Right atrium auricular region (tissue), 2 donors: ENCODE measurements around the gene KRT73. TPM values are rescaled to one million over a fixed set of nuclear protein-coding genes. Genes with fewer than 3 reads are reported as not detected.

Experiments
- DNase-seq: peaks from one replicate; pipeline ENCODE4 v3.0.0-alpha.2; 2019; ENCODE audit warnings: low spot score
- H3K27ac ChIP-seq, 2 donors: fragments of 200-600 bp; sonication (generic); 1 replicate in 1 of 2; 2 replicates in 1 of 2; pipeline ENCODE4 v1.5.1; 2016 to 2019
- H3K27me3 ChIP-seq, 2 donors: fragments of 200-600 bp; sonication (generic); one replicate each; pipeline versions ENCODE4 v1.5.1 to v1.6.0; 2017 to 2019
- H3K36me3 ChIP-seq: fragments of 200-600 bp; sonication (generic); one replicate; pipeline ENCODE4 v1.5.1; 2016
- H3K4me1 ChIP-seq, 2 donors: fragments of 200-600 bp; sonication (generic); one replicate each; pipeline versions ENCODE4 v1.5.1 to v1.6.0; 2017 to 2019
- H3K4me3 ChIP-seq, 2 donors: fragments of 200-600 bp; sonication (generic); 1 replicate in 1 of 2; 2 replicates in 1 of 2; pipeline ENCODE4 v1.5.1; 2017 to 2019; ENCODE audit warnings: mild to moderate bottlenecking in 1 of 2, moderate library complexity in 1 of 2
- H3K9me3 ChIP-seq, 2 donors: fragments of 200-600 bp; sonication (generic); one replicate each; pipeline ENCODE4 v1.5.1; 2019
- total RNA-seq, 2 donors: library from RNA; depleted of rRNA; stranded (reverse); fragments of >200 nt; gene quantifications; one replicate each; pipeline ENCODE4 v1.1.0, GENCODE V29; 2016
- TF ChIP-seq, protein P1 (sequence below), 2 donors: fragments of 200-600 bp; sonication (generic); IDR thresholded peaks; one replicate each; pipeline ENCODE4 v1.5.1; 2019; ENCODE audit warnings: antibody characterized with exemption in 2 of 2

KRT73 gene
- total RNA-seq, 2 donors from 2014 or later: not detected

- H3K4me1 ChIP-seq: no peaks in the 10 kb centered on the region
- H3K36me3 ChIP-seq: no peaks in the 10 kb centered on the region
- peak; percentile 63 for DNase-seq
These were observed 35.3 kb downstream of the KRT73 start for GRCh38 chr12:52582971-52583456.

DNA sequence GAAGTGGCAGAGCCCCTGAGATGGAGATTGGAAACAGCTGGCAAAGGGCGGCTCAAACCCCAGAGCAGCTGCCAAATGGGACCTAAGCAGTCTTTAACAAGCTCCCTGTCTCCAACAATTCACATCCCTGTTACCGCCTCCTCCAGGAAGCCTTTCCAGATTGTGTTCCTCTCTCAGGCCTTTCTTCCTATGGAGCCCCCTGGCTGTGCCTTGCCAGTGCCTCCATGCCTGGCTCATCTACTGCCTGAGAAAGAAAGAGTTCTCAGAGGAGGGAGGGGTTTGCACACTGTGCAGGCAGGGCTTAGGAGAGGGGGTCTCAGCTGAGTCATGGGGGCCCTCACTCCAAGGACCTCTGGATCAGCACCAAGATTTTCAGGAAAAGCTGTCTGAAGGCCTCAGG lies 35.9 kb downstream of the KRT73 start:
- Histone ChIP-seq H3K27ac (no peak overlapping the region), H3K27me3 (no peaks in the 10 kb centered on the region)

More at GRCh38 chr12:52582971-52583456, 35.3 kb downstream of the KRT73 start:
- H3K27me3 ChIP-seq: no peaks in the 10 kb centered on the region
- no peaks in the 10 kb centered on the region for H3K9me3 ChIP-seq
- no peak overlapping the region for H3K4me3 ChIP-seq
- no peak overlapping the region for H3K27ac ChIP-seq
- TF ChIP-seq, protein P1, sequence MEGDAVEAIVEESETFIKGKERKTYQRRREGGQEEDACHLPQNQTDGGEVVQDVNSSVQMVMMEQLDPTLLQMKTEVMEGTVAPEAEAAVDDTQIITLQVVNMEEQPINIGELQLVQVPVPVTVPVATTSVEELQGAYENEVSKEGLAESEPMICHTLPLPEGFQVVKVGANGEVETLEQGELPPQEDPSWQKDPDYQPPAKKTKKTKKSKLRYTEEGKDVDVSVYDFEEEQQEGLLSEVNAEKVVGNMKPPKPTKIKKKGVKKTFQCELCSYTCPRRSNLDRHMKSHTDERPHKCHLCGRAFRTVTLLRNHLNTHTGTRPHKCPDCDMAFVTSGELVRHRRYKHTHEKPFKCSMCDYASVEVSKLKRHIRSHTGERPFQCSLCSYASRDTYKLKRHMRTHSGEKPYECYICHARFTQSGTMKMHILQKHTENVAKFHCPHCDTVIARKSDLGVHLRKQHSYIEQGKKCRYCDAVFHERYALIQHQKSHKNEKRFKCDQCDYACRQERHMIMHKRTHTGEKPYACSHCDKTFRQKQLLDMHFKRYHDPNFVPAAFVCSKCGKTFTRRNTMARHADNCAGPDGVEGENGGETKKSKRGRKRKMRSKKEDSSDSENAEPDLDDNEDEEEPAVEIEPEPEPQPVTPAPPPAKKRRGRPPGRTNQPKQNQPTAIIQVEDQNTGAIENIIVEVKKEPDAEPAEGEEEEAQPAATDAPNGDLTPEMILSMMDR (IDR thresholded peaks at IDR 0.05): peak; percentile 57 to 77

GRCh38 chr12:52581481-52581880 lies 36.9 kb downstream of the KRT73 start:
- Histone ChIP-seq H3K27ac (no peak overlapping the region), H3K9me3 (no peaks in the 10 kb centered on the region), H3K36me3 (no peaks in the 10 kb centered on the region), H3K4me1 (no peaks in the 10 kb centered on the region), H3K4me3 (no peak overlapping the region), H3K27me3 (no peaks in the 10 kb centered on the region)
- DNase-seq: no peak
- TF ChIP-seq, protein P1 (IDR thresholded peaks at IDR 0.05): no peak

More for the DNA sequence above, 35.9 kb downstream of the KRT73 start:
- Histone ChIP-seq H3K36me3 (no peaks in the 10 kb centered on the region), H3K4me3 (no peak overlapping the region), H3K9me3 (no peaks in the 10 kb centered on the region), H3K4me1 (no peaks in the 10 kb centered on the region)
- TF ChIP-seq, protein P1 (IDR thresholded peaks at IDR 0.05): no peak
- no peak for DNase-seq

DNA sequence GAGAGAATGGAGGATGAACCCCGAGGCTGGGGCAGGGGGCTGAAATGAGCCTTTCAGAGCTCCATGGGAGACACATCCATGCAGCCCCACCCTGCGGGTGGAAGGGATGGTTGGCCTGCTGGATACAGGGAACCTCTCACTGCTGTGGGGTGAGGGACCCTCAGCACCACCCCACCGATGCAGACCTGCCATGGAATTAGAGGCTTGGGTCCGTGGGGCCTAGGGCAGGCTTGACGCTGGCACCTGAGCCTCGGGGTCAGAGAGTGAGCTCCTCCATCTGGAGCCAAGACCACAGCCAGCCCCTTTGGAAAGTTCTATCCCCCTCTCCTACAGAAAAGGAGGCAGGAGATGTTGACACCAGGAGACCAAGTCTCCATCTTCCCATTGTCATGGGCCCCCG lies 37.3 kb downstream of the KRT73 start:
- H3K27me3 ChIP-seq: no peaks in the 10 kb centered on the region
- H3K9me3 ChIP-seq: no peaks in the 10 kb centered on the region
- no peak overlapping the region for H3K27ac ChIP-seq
- no peaks in the 10 kb centered on the region for H3K36me3 ChIP-seq
- TF ChIP-seq, protein P1 (IDR thresholded peaks at IDR 0.05): no peak
- DNase-seq: no peak
- no peaks in the 10 kb centered on the region for H3K4me1 ChIP-seq
- H3K4me3 ChIP-seq: no peak overlapping the region

- TF ChIP-seq, protein P1 (IDR thresholded peaks at IDR 0.05): no peak
- DNase-seq: no peak
These were observed 37.9 kb downstream of the KRT73 start for GRCh38 chr12:52580496-52580895.

More at GRCh38 chr12:52580496-52580895, 37.9 kb downstream of the KRT73 start:
- H3K4me1 ChIP-seq: no peaks in the 10 kb centered on the region
- no peaks in the 10 kb centered on the region for H3K36me3 ChIP-seq
- no peak overlapping the region for H3K27ac ChIP-seq
- no peaks in the 10 kb centered on the region for H3K27me3 ChIP-seq
- H3K9me3 ChIP-seq: no peaks in the 10 kb centered on the region
- no peak overlapping the region for H3K4me3 ChIP-seq
